ENCODE results near the gene MDK.

GRCh38 chr11:46390331-46391171 lies 9.1 kb downstream of the MDK start:
- TF ChIP-seq MYC (IDR thresholded peaks at IDR 0.05; ENCODE audit: borderline replicate concordance, low read length): no peak
- no peak for TF ChIP-seq CTCF (IDR thresholded peaks at IDR 0.05)
- TF ChIP-seq, protein P1, sequence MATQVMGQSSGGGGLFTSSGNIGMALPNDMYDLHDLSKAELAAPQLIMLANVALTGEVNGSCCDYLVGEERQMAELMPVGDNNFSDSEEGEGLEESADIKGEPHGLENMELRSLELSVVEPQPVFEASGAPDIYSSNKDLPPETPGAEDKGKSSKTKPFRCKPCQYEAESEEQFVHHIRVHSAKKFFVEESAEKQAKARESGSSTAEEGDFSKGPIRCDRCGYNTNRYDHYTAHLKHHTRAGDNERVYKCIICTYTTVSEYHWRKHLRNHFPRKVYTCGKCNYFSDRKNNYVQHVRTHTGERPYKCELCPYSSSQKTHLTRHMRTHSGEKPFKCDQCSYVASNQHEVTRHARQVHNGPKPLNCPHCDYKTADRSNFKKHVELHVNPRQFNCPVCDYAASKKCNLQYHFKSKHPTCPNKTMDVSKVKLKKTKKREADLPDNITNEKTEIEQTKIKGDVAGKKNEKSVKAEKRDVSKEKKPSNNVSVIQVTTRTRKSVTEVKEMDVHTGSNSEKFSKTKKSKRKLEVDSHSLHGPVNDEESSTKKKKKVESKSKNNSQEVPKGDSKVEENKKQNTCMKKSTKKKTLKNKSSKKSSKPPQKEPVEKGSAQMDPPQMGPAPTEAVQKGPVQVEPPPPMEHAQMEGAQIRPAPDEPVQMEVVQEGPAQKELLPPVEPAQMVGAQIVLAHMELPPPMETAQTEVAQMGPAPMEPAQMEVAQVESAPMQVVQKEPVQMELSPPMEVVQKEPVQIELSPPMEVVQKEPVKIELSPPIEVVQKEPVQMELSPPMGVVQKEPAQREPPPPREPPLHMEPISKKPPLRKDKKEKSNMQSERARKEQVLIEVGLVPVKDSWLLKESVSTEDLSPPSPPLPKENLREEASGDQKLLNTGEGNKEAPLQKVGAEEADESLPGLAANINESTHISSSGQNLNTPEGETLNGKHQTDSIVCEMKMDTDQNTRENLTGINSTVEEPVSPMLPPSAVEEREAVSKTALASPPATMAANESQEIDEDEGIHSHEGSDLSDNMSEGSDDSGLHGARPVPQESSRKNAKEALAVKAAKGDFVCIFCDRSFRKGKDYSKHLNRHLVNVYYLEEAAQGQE (IDR thresholded peaks at IDR 0.05): no peak
- no peak for TF ChIP-seq POLR2A (IDR thresholded peaks at IDR 0.05; ENCODE audit: low read length)
- TF ChIP-seq JUNB (IDR thresholded peaks at IDR 0.05): no peak
- TF ChIP-seq CEBPB (IDR thresholded peaks at IDR 0.05): no peak
- no peak for TF ChIP-seq NFE2L2 (conservative IDR thresholded peaks at IDR 0.05; ENCODE audit: low read length)
- TF ChIP-seq EP300 (IDR thresholded peaks at IDR 0.05): no peak
- TF ChIP-seq JUN (IDR thresholded peaks at IDR 0.05): no peak
- no peak for TF ChIP-seq MAFK (IDR thresholded peaks at IDR 0.05; ENCODE audit: partially characterized antibody)
- TF ChIP-seq CBX2 (IDR thresholded peaks at IDR 0.05; ENCODE audit: borderline replicate concordance, low read depth): no peak
- TF ChIP-seq CHD2 (IDR thresholded peaks at IDR 0.05; ENCODE audit: low read length, partially characterized antibody): no peak
- TF ChIP-seq SMC3 (IDR thresholded peaks at IDR 0.05): no peak
- TF ChIP-seq HEYL (CRISPR knock-in tag; IDR thresholded peaks at IDR 0.05): no peak

All from A549 (cell line).